SU-DHL-6 (cell line): ENCODE results near the gene DHDDS.

Experiments
- CTCF ChIP-seq: fragments of 200-600 bp; sonication (generic); IDR thresholded peaks from one replicate; pipeline ENCODE4 v1.5.1; 2017; ENCODE audit warnings: antibody characterized with exemption, mild to moderate bottlenecking, low read length, moderate library complexity; ENCODE audit not compliant: insufficient read depth, poor library complexity, severe bottlenecking
- EZH2phosphoT487 ChIP-seq: fragments of 200-600 bp; sonication (generic), shearing (Covaris generic); conservative IDR thresholded peaks from 2 replicates; pipeline ENCODE4 v1.6.1; 2018; ENCODE audit warnings: mild to moderate bottlenecking, antibody characterized with exemption, low read length, moderate library complexity, mixed read lengths

- no peak for TF ChIP-seq CTCF
- TF ChIP-seq EZH2phosphoT487 = no peak
Measured at GRCh38 chr1:26409191-26409807, 22.8 kb upstream of the DHDDS start.
